ENCODE data around the gene ERMARD.

ERMARD gene

DNA sequence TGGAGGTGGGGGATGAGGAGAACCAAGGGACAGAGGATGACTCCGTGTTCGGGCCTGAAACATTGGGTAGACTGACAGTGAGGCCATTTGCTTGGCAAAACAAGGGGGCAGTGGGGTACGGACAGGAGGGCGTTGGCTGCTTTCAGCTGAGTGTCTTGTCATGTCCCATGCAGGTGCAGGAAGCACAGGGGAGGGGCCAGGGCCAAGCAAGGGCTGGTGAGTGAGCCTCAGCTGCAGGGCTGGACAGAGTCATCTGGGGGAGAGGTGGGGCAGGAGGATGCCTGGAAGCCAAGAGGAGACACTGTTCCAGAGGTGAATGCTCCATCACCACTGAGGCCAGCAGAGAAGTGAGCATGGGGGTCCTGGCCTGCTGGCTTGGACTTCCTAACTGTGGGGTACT is 78.4 kb downstream of the ERMARD start:
- 0 out of 2 replicates have a peak, but pooled peaks cover 2% of the 10 kb centered on the region for H3K27me3 ChIP-seq (ENCODE audit: control insufficient read depth, insufficient read depth, low read length)

DNA sequence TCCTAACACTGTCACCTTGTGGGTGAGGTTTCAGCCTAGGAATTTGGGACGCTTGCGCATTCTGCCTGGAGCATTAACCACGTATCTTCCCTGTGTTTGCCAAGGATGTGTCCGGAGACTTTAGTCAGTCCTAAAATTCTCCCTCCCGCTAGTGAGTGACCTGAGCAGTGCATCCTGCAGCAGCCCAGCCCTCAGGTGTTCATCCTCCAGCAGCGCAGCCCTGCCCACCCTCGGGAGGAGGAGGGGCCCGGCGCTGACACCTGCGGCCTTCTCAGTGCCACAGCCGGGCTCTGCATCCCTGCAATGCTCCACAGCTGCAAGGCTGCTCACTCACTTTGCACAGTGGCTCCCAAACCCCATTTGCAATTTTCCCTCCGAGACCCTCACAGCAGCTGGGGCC is 79.5 kb downstream of the ERMARD start:
- Histone ChIP-seq H3K4me3 (ENCODE audit: low read depth, low read length) (no peak overlapping the region), H3K9me3 (ENCODE audit: control insufficient read depth, insufficient read depth, low read length) (peaks cover 4% of the 10 kb centered on the region; the same call in 1 of the 2 replicates), H3K36me3 (ENCODE audit: control insufficient read depth, insufficient read depth, low read length) (no peaks in the 10 kb centered on the region), H3K27me3 (ENCODE audit: control insufficient read depth, insufficient read depth, low read length) (0 out of 2 replicates have a peak, but pooled peaks cover 2% of the 10 kb centered on the region), H3K9ac (ENCODE audit: low read depth, low read length) (no peak overlapping the region), H3K27ac (ENCODE audit: low read depth, low read length) (no peak overlapping the region), H3K4me1 (ENCODE audit: control insufficient read depth, insufficient read depth, low read length) (peaks cover 6% of the 10 kb centered on the region)

More for the DNA sequence above, 78.4 kb downstream of the ERMARD start:
- Histone ChIP-seq H3K9me3 (ENCODE audit: control insufficient read depth, insufficient read depth, low read length) (peaks cover 4% of the 10 kb centered on the region; the same call in 1 of the 2 replicates), H3K9ac (ENCODE audit: low read depth, low read length) (no peak overlapping the region), H3K27ac (ENCODE audit: low read depth, low read length) (no peak overlapping the region), H3K36me3 (ENCODE audit: control insufficient read depth, insufficient read depth, low read length) (no peaks in the 10 kb centered on the region), H3K4me3 (ENCODE audit: low read depth, low read length) (no peak overlapping the region), H3K4me1 (ENCODE audit: control insufficient read depth, insufficient read depth, low read length) (peaks cover 6% of the 10 kb centered on the region)
